ENCODE measurements around the gene TBC1D26.
A peak's percentile ranks its signal among the peaks of the same experiment; 100 is the strongest.
"Not testable (repeated sequence)": the region's sequence is repeated elsewhere in the genome, so short reads cannot be mapped to it uniquely, and the experiment has no call there.

The TBC1D26 gene

GRCh38 chr17:15744074-15744676 is 12.1 kb downstream of the TBC1D26 start:
- no peak for DNase-seq

- DNase-seq: no peak
Observed at GRCh38 chr17:15744885-15745284, 12.8 kb downstream of the TBC1D26 start.

GRCh38 chr17:15749403-15749802 is 17.3 kb downstream of the TBC1D26 start:
- not testable (repeated sequence) for DNase-seq

GRCh38 chr17:15768865-15769533 is 36.9 kb downstream of the TBC1D26 start:
- DNase-seq: not testable (repeated sequence)

GRCh38 chr17:15770679-15771078 is 38.6 kb downstream of the TBC1D26 start:
- peak; percentile 38 for DNase-seq

- no peak for DNase-seq
Observed at GRCh38 chr17:15776871-15777270, 44.8 kb downstream of the TBC1D26 start.

- DNase-seq: no peak
Observed at GRCh38 chr17:15777297-15777696, 45.2 kb downstream of the TBC1D26 start.

- DNase-seq: no peak
Observed at GRCh38 chr17:15777717-15778116, 45.6 kb downstream of the TBC1D26 start.

GRCh38 chr17:15779119-15779518 is 47.0 kb downstream of the TBC1D26 start:
- no peak for DNase-seq

GRCh38 chr17:15780188-15780587 is 48.1 kb downstream of the TBC1D26 start:
- no peak for DNase-seq

- peak; percentile 72 for DNase-seq
Observed at GRCh38 chr17:15782866-15783265, 50.8 kb downstream of the TBC1D26 start.

- DNase-seq: no peak
Observed at GRCh38 chr17:15783461-15783860, 51.4 kb downstream of the TBC1D26 start.

GRCh38 chr17:15784351-15784750 is 52.3 kb downstream of the TBC1D26 start:
- not testable (repeated sequence) for DNase-seq

- DNase-seq: not testable (repeated sequence)
Observed at GRCh38 chr17:15787363-15788075, 55.4 kb downstream of the TBC1D26 start.

- not testable (repeated sequence) for DNase-seq
Observed at GRCh38 chr17:15788365-15788764, 56.3 kb downstream of the TBC1D26 start.

All from left hindlimb (tissue), 1 donor.